ENCODE results near the gene LPIN3. TPM values are rescaled to one million over a fixed set of nuclear protein-coding genes. Genes with fewer than 3 reads are reported as not detected.

The LPIN3 gene
- total RNA-seq, 1 donor from 2014 or later, result 20.1 TPM

GRCh38 chr20:41403604-41404003 is 63.0 kb downstream of the LPIN3 start:
- Mint-ChIP-seq H3K36me3 (ENCODE audit: low read depth, unreplicated experiment) (peaks cover 32% of the 10 kb centered on the region), H3K27me3 (ENCODE audit: unreplicated experiment) (peaks cover 7% of the 10 kb centered on the region), H3K9me3 (ENCODE audit: unreplicated experiment) (no peaks in the 10 kb centered on the region), H3K4me1 (ENCODE audit: unreplicated experiment) (peaks cover 18% of the 10 kb centered on the region), H3K4me3 (ENCODE audit: unreplicated experiment) (no peak overlapping the region), H3K27ac (ENCODE audit: unreplicated experiment) (no peak overlapping the region)
- TF ChIP-seq CTCF (IDR thresholded peaks at IDR 0.05; ENCODE audit: unreplicated experiment), result no peak
- no peak for DNase-seq (ENCODE audit: low spot score)

- H3K4me1 Mint-ChIP-seq (ENCODE audit: unreplicated experiment), result peaks cover 14% of the 10 kb centered on the region
- DNase-seq (ENCODE audit: low spot score), result no peak
- H3K27me3 Mint-ChIP-seq (ENCODE audit: unreplicated experiment), result peaks cover 7% of the 10 kb centered on the region
- no peak overlapping the region for H3K4me3 Mint-ChIP-seq (ENCODE audit: unreplicated experiment)
- no peaks in the 10 kb centered on the region for H3K9me3 Mint-ChIP-seq (ENCODE audit: unreplicated experiment)
- TF ChIP-seq CTCF (IDR thresholded peaks at IDR 0.05; ENCODE audit: unreplicated experiment), result no peak
- H3K36me3 Mint-ChIP-seq (ENCODE audit: low read depth, unreplicated experiment), result peaks cover 45% of the 10 kb centered on the region
- no peak overlapping the region for H3K27ac Mint-ChIP-seq (ENCODE audit: unreplicated experiment)
Observed at GRCh38 chr20:41405436-41405835, 64.8 kb downstream of the LPIN3 start.

- Mint-ChIP-seq H3K4me3 (ENCODE audit: unreplicated experiment) (no peak overlapping the region), H3K27ac (ENCODE audit: unreplicated experiment) (no peak overlapping the region)
Observed at GRCh38 chr20:41406353-41406752, 65.7 kb downstream of the LPIN3 start.

GRCh38 chr20:41406896-41407444 is 66.3 kb downstream of the LPIN3 start:
- Mint-ChIP-seq H3K27ac (ENCODE audit: unreplicated experiment) (no peak overlapping the region), H3K36me3 (ENCODE audit: low read depth, unreplicated experiment) (peaks cover 49% of the 10 kb centered on the region), H3K4me3 (ENCODE audit: unreplicated experiment) (no peak overlapping the region), H3K9me3 (ENCODE audit: unreplicated experiment) (no peaks in the 10 kb centered on the region), H3K27me3 (ENCODE audit: unreplicated experiment) (peaks cover 5% of the 10 kb centered on the region), H3K4me1 (ENCODE audit: unreplicated experiment) (peaks cover 24% of the 10 kb centered on the region)
- no peak for TF ChIP-seq CTCF (IDR thresholded peaks at IDR 0.05; ENCODE audit: unreplicated experiment)
- no peak for DNase-seq (ENCODE audit: low spot score)

More at GRCh38 chr20:41406353-41406752, 65.7 kb downstream of the LPIN3 start:
- Mint-ChIP-seq H3K36me3 (ENCODE audit: low read depth, unreplicated experiment) (peaks cover 49% of the 10 kb centered on the region), H3K9me3 (ENCODE audit: unreplicated experiment) (no peaks in the 10 kb centered on the region), H3K27me3 (ENCODE audit: unreplicated experiment) (peaks cover 5% of the 10 kb centered on the region), H3K4me1 (ENCODE audit: unreplicated experiment) (peaks cover 18% of the 10 kb centered on the region)
- DNase-seq (ENCODE audit: low spot score), result no peak
- TF ChIP-seq CTCF (IDR thresholded peaks at IDR 0.05; ENCODE audit: unreplicated experiment), result no peak

- Mint-ChIP-seq H3K27ac (ENCODE audit: unreplicated experiment) (no peak overlapping the region), H3K9me3 (ENCODE audit: unreplicated experiment) (no peaks in the 10 kb centered on the region), H3K4me3 (ENCODE audit: unreplicated experiment) (no peak overlapping the region), H3K4me1 (ENCODE audit: unreplicated experiment) (peaks cover 30% of the 10 kb centered on the region), H3K36me3 (ENCODE audit: low read depth, unreplicated experiment) (peaks cover 52% of the 10 kb centered on the region), H3K27me3 (ENCODE audit: unreplicated experiment) (peaks cover 5% of the 10 kb centered on the region)
- no peak for DNase-seq (ENCODE audit: low spot score)
- TF ChIP-seq CTCF (IDR thresholded peaks at IDR 0.05; ENCODE audit: unreplicated experiment), result no peak
Observed at GRCh38 chr20:41407607-41408006, 67.0 kb downstream of the LPIN3 start.

All from endothelial cell (in vitro differentiated cells).